WTC11 (cell line): ENCODE measurements around the gene VTI1A. TPM values are rescaled to one million over a fixed set of nuclear protein-coding genes. Genes with fewer than 3 reads are reported as not detected.

ENCODE experiments used
- ATAC-seq: fragments of 200-7000 bp; cut with Tn5 transposase; 2 replicates; pipeline ENCODE4 v1.10.0; 2021; ENCODE audit warnings: mild to moderate bottlenecking, moderate library complexity
- CTCF ChIA-PET: fragments of 300-600 bp; sonication (Branson Sonifier 250); formaldehyde crosslinking; loops from one replicate; lab custom pipeline; 2021; ENCODE audit warnings: antibody characterized with exemption; lab: Charles Lee
- POLR2A ChIA-PET: fragments of 350-600 bp; sonication (Branson Sonifier 250); formaldehyde crosslinking; loops from one replicate; lab custom pipeline; 2021; ENCODE audit warnings: antibody characterized with exemption; lab: Charles Lee
- DNase-seq: peaks from one replicate; pipeline ENCODE4 v3.0.0; 2021; ENCODE audit warnings: low spot score
- H3K27ac Mint-ChIP-seq: 2 replicates; pipeline ENCODE4 v1.8.0; 2021; ENCODE audit warnings: mixed read lengths
- H3K27me3 Mint-ChIP-seq: 2 replicates; pipeline ENCODE4 v1.8.0; 2021; ENCODE audit warnings: low read depth, mild to moderate bottlenecking, moderate library complexity, mixed read lengths
- H3K36me3 Mint-ChIP-seq: 2 replicates; pipeline ENCODE4 v1.8.0; 2021; ENCODE audit warnings: mixed read lengths
- H3K4me1 Mint-ChIP-seq: 2 replicates; pipeline ENCODE4 v1.8.0; 2022; ENCODE audit warnings: mixed read lengths
- H3K4me3 Mint-ChIP-seq: 2 replicates; pipeline ENCODE4 v1.8.0; 2021; ENCODE audit warnings: mild to moderate bottlenecking, moderate library complexity, mixed read lengths
- H3K9me3 Mint-ChIP-seq: 2 replicates; pipeline ENCODE4 v1.8.0; 2021; ENCODE audit warnings: mixed read lengths
- ATF2 ChIP-seq: sonication (generic); formaldehyde crosslinking; IDR thresholded peaks from 2 replicates; pipeline ENCODE4 v1.8.1; 2022; ENCODE audit warnings: low read depth, missing genetic modification reagents, borderline replicate concordance
- CREM ChIP-seq: sonication (generic); formaldehyde crosslinking; IDR thresholded peaks from 2 replicates; pipeline ENCODE4 v1.8.1; 2022; ENCODE audit warnings: mild to moderate bottlenecking, missing genetic modification reagents, moderate library complexity
- CTCF ChIP-seq: fragments of 200-600 bp; IDR thresholded peaks from 2 replicates; pipeline ENCODE4 v1.8.0; 2022; ENCODE audit warnings: antibody characterized with exemption
- E2F5 ChIP-seq: sonication (generic); formaldehyde crosslinking; IDR thresholded peaks from 2 replicates; pipeline ENCODE4 v1.8.1; 2022; ENCODE audit warnings: mild to moderate bottlenecking, moderate library complexity, missing genetic modification reagents
- ESRRA ChIP-seq: sonication (generic); formaldehyde crosslinking; IDR thresholded peaks from 2 replicates; pipeline ENCODE4 v1.8.1; 2022; ENCODE audit warnings: mild to moderate bottlenecking, missing genetic modification reagents, borderline replicate concordance
- MAX ChIP-seq: sonication (generic); formaldehyde crosslinking; IDR thresholded peaks from 2 replicates; pipeline ENCODE4 v1.8.0; 2022; ENCODE audit warnings: mild to moderate bottlenecking, missing genetic modification reagents
- NR3C1 ChIP-seq: sonication (generic); formaldehyde crosslinking; conservative IDR thresholded peaks from 2 replicates; pipeline ENCODE4 v1.8.1; 2023; ENCODE audit warnings: low read depth, mild to moderate bottlenecking, missing genetic modification reagents
- SMAD4 ChIP-seq: sonication (generic); formaldehyde crosslinking; IDR thresholded peaks from 2 replicates; pipeline ENCODE4 v1.8.0; 2022; ENCODE audit warnings: mild to moderate bottlenecking, missing genetic modification reagents
- SP1 ChIP-seq: sonication (generic); formaldehyde crosslinking; conservative IDR thresholded peaks from 2 replicates; pipeline ENCODE4 v1.8.1; 2022; ENCODE audit warnings: missing genetic modification reagents
- TEAD1 ChIP-seq: sonication (generic); formaldehyde crosslinking; IDR thresholded peaks from 2 replicates; pipeline ENCODE4 v1.8.0; 2022; ENCODE audit warnings: mild to moderate bottlenecking, missing genetic modification reagents
- TP53 ChIP-seq: sonication (generic); formaldehyde crosslinking; IDR thresholded peaks from 2 replicates; pipeline ENCODE4 v1.8.1; 2023; ENCODE audit warnings: mild to moderate bottlenecking, missing genetic modification reagents
- ZBTB21 ChIP-seq: sonication (generic); formaldehyde crosslinking; IDR thresholded peaks from 2 replicates; pipeline ENCODE4 v1.8.1; 2023; ENCODE audit warnings: mild to moderate bottlenecking, missing genetic modification reagents, borderline replicate concordance
- ZBTB43 ChIP-seq: sonication (generic); formaldehyde crosslinking; IDR thresholded peaks from 2 replicates; pipeline ENCODE4 v1.8.1; 2023; ENCODE audit warnings: mild to moderate bottlenecking, missing genetic modification reagents
- ZNF232 ChIP-seq: sonication (generic); formaldehyde crosslinking; IDR thresholded peaks from 2 replicates; pipeline ENCODE4 v1.8.0; 2022; ENCODE audit warnings: mild to moderate bottlenecking, missing genetic modification reagents
- ZNF423 ChIP-seq: fragments of 250-450 bp; sonication (Bioruptor Pico); IDR thresholded peaks from 2 replicates; pipeline ENCODE4 v2.1.2; 2022; ENCODE audit warnings: mild to moderate bottlenecking, moderate library complexity
- ZNF671 ChIP-seq: fragments of 250-450 bp; sonication (Bioruptor Pico); IDR thresholded peaks from 2 replicates; pipeline ENCODE4 v1.8.0; 2021; ENCODE audit warnings: mild to moderate bottlenecking
- total RNA-seq: library from RNA; stranded (reverse); gene quantifications from 3 replicates; pipeline ENCODE4 v1.2.3, GENCODE V29; 2021
- TF ChIP-seq, protein P1 (sequence below): sonication (generic); formaldehyde crosslinking; IDR thresholded peaks from 2 replicates; pipeline ENCODE4 v1.8.1; 2023; ENCODE audit warnings: mild to moderate bottlenecking, missing genetic modification reagents
- TF ChIP-seq, protein P2 (sequence below): sonication (generic); formaldehyde crosslinking; IDR thresholded peaks from 2 replicates; pipeline ENCODE4 v1.8.1; 2022; ENCODE audit warnings: low read depth, mild to moderate bottlenecking, moderate library complexity, missing genetic modification reagents, borderline replicate concordance
- TF ChIP-seq, protein P3 (sequence below): sonication (generic); formaldehyde crosslinking; IDR thresholded peaks from 2 replicates; pipeline ENCODE4 v1.8.0; 2023; ENCODE audit warnings: mild to moderate bottlenecking, missing genetic modification reagents
- TF ChIP-seq, protein P4 (sequence below): sonication (generic); formaldehyde crosslinking; IDR thresholded peaks from 2 replicates; pipeline ENCODE4 v1.8.1; 2023; ENCODE audit warnings: mild to moderate bottlenecking, missing genetic modification reagents, moderate library complexity

The VTI1A gene
- total RNA-seq, 1 experiment from 2014 or later, result 20.1 TPM

GRCh38 chr10:112669989-112670388 lies 223.0 kb downstream of the VTI1A start:
- POLR2A ChIA-PET, result no interaction called here
- H3K4me3 Mint-ChIP-seq, result no peak overlapping the region
- TF ChIP-seq ZNF423 (no peak), SMAD4 (CRISPR knock-in tag) (no peak), TEAD1 (CRISPR knock-in tag) (no peak), SP1 (CRISPR knock-in tag) (no peak), CREM (CRISPR knock-in tag) (no peak)
- TF ChIP-seq, protein P1, sequence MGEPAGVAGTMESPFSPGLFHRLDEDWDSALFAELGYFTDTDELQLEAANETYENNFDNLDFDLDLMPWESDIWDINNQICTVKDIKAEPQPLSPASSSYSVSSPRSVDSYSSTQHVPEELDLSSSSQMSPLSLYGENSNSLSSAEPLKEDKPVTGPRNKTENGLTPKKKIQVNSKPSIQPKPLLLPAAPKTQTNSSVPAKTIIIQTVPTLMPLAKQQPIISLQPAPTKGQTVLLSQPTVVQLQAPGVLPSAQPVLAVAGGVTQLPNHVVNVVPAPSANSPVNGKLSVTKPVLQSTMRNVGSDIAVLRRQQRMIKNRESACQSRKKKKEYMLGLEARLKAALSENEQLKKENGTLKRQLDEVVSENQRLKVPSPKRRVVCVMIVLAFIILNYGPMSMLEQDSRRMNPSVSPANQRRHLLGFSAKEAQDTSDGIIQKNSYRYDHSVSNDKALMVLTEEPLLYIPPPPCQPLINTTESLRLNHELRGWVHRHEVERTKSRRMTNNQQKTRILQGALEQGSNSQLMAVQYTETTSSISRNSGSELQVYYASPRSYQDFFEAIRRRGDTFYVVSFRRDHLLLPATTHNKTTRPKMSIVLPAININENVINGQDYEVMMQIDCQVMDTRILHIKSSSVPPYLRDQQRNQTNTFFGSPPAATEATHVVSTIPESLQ, result no peak
- TF ChIP-seq, protein P2, sequence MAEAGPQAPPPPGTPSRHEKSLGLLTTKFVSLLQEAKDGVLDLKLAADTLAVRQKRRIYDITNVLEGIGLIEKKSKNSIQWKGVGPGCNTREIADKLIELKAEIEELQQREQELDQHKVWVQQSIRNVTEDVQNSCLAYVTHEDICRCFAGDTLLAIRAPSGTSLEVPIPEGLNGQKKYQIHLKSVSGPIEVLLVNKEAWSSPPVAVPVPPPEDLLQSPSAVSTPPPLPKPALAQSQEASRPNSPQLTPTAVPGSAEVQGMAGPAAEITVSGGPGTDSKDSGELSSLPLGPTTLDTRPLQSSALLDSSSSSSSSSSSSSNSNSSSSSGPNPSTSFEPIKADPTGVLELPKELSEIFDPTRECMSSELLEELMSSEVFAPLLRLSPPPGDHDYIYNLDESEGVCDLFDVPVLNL (CRISPR knock-in tag), result no peak
- TF ChIP-seq, all 79 proteins: peak for 0
- no peaks in the 10 kb centered on the region for H3K36me3 Mint-ChIP-seq
- H3K27ac Mint-ChIP-seq, result peak overlapping the region; percentile 11; the same call in 1 of the 2 replicates
- CTCF ChIA-PET, result no interaction called here
- H3K4me1 Mint-ChIP-seq, result peaks cover 57% of the 10 kb centered on the region
- no peaks in the 10 kb centered on the region for H3K9me3 Mint-ChIP-seq
- ATAC-seq, result peak; percentile 34; the same call in 1 of the 2 replicates
- DNase-seq, result no peak
- no peaks in the 10 kb centered on the region for H3K27me3 Mint-ChIP-seq

GRCh38 chr10:112671743-112672142 lies 224.7 kb downstream of the VTI1A start:
- DNase-seq, result no peak
- ChIA-PET POLR2A (no interaction called here), CTCF (no interaction called here)
- no peak for ATAC-seq
- Mint-ChIP-seq H3K27ac (peak overlapping the region; percentile 75), H3K9me3 (no peaks in the 10 kb centered on the region), H3K36me3 (no peaks in the 10 kb centered on the region), H3K4me1 (peaks cover 54% of the 10 kb centered on the region), H3K4me3 (no peak overlapping the region), H3K27me3 (no peaks in the 10 kb centered on the region)
- TF ChIP-seq ZNF671 (no peak), ZNF232 (no peak), CREM (CRISPR knock-in tag) (no peak), E2F5 (CRISPR knock-in tag) (no peak), MAX (CRISPR knock-in tag) (no peak), TP53 (CRISPR knock-in tag) (no peak), ESRRA (no peak), TEAD1 (CRISPR knock-in tag) (no peak), NR3C1 (CRISPR knock-in tag) (no peak), ZBTB21 (no peak), SP1 (CRISPR knock-in tag) (no peak), CTCF (no peak), ZNF423 (no peak), ATF2 (CRISPR knock-in tag) (no peak), ZBTB43 (CRISPR knock-in tag) (no peak)
- TF ChIP-seq, protein P1, result no peak
- TF ChIP-seq, protein P3, sequence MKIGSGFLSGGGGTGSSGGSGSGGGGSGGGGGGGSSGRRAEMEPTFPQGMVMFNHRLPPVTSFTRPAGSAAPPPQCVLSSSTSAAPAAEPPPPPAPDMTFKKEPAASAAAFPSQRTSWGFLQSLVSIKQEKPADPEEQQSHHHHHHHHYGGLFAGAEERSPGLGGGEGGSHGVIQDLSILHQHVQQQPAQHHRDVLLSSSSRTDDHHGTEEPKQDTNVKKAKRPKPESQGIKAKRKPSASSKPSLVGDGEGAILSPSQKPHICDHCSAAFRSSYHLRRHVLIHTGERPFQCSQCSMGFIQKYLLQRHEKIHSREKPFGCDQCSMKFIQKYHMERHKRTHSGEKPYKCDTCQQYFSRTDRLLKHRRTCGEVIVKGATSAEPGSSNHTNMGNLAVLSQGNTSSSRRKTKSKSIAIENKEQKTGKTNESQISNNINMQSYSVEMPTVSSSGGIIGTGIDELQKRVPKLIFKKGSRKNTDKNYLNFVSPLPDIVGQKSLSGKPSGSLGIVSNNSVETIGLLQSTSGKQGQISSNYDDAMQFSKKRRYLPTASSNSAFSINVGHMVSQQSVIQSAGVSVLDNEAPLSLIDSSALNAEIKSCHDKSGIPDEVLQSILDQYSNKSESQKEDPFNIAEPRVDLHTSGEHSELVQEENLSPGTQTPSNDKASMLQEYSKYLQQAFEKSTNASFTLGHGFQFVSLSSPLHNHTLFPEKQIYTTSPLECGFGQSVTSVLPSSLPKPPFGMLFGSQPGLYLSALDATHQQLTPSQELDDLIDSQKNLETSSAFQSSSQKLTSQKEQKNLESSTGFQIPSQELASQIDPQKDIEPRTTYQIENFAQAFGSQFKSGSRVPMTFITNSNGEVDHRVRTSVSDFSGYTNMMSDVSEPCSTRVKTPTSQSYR (CRISPR knock-in tag), result no peak
- TF ChIP-seq, protein P4, sequence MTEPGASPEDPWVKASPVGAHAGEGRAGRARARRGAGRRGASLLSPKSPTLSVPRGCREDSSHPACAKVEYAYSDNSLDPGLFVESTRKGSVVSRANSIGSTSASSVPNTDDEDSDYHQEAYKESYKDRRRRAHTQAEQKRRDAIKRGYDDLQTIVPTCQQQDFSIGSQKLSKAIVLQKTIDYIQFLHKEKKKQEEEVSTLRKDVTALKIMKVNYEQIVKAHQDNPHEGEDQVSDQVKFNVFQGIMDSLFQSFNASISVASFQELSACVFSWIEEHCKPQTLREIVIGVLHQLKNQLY (CRISPR knock-in tag), result no peak
